ENCODE results near the gene DLG2.

The DLG2 gene

GRCh38 chr11:83681906-83682610 lies 1945.1 kb downstream of the DLG2 start:
- no peak for DNase-seq

GRCh38 chr11:83681031-83681781 lies 1945.9 kb downstream of the DLG2 start:
- no peak for DNase-seq

- no peak for DNase-seq
Observed at GRCh38 chr11:83680321-83680720, 1946.8 kb downstream of the DLG2 start.

GRCh38 chr11:83678831-83679584 lies 1948.1 kb downstream of the DLG2 start:
- no peak for DNase-seq

GRCh38 chr11:83677730-83678129 lies 1949.4 kb downstream of the DLG2 start:
- no peak for DNase-seq

GRCh38 chr11:83676056-83676601 lies 1951.0 kb downstream of the DLG2 start:
- no peak for DNase-seq

GRCh38 chr11:83674102-83674896 lies 1952.8 kb downstream of the DLG2 start:
- no peak for DNase-seq

- no peak for DNase-seq
Observed at GRCh38 chr11:83671289-83671688, 1955.9 kb downstream of the DLG2 start.

GRCh38 chr11:83666149-83666548 lies 1961.0 kb downstream of the DLG2 start:
- no peak for DNase-seq

- no peak for DNase-seq
Observed at GRCh38 chr11:83663988-83664387, 1963.2 kb downstream of the DLG2 start.

- DNase-seq: no peak
Observed at GRCh38 chr11:83663446-83663845, 1963.7 kb downstream of the DLG2 start.

- DNase-seq: no peak
Observed at GRCh38 chr11:83662494-83662893, 1964.7 kb downstream of the DLG2 start.

GRCh38 chr11:83661491-83662350 lies 1965.4 kb downstream of the DLG2 start:
- DNase-seq: no peak

- no peak for DNase-seq
Observed at GRCh38 chr11:83659466-83659865, 1967.7 kb downstream of the DLG2 start.

GRCh38 chr11:83656796-83657330 lies 1970.3 kb downstream of the DLG2 start:
- no peak for DNase-seq

- no peak for DNase-seq
Observed at GRCh38 chr11:83655976-83656375, 1971.2 kb downstream of the DLG2 start.

GRCh38 chr11:83649528-83649855 lies 1977.7 kb downstream of the DLG2 start:
- DNase-seq: no peak

- DNase-seq: no peak
Observed at GRCh38 chr11:83648610-83649527, 1978.3 kb downstream of the DLG2 start.

- no peak for DNase-seq
Observed at GRCh38 chr11:83645561-83645960, 1981.6 kb downstream of the DLG2 start.

GRCh38 chr11:83643115-83643514 lies 1984.0 kb downstream of the DLG2 start:
- no peak for DNase-seq

Measured in activated CD4-positive, alpha-beta T cell treated with anti-CD3 and anti-CD28 coated beads, Interleukin-2, amount 50 U/mL, for 1 hour (primary cell).